ENCODE measurements around the gene COG7.

DNA sequence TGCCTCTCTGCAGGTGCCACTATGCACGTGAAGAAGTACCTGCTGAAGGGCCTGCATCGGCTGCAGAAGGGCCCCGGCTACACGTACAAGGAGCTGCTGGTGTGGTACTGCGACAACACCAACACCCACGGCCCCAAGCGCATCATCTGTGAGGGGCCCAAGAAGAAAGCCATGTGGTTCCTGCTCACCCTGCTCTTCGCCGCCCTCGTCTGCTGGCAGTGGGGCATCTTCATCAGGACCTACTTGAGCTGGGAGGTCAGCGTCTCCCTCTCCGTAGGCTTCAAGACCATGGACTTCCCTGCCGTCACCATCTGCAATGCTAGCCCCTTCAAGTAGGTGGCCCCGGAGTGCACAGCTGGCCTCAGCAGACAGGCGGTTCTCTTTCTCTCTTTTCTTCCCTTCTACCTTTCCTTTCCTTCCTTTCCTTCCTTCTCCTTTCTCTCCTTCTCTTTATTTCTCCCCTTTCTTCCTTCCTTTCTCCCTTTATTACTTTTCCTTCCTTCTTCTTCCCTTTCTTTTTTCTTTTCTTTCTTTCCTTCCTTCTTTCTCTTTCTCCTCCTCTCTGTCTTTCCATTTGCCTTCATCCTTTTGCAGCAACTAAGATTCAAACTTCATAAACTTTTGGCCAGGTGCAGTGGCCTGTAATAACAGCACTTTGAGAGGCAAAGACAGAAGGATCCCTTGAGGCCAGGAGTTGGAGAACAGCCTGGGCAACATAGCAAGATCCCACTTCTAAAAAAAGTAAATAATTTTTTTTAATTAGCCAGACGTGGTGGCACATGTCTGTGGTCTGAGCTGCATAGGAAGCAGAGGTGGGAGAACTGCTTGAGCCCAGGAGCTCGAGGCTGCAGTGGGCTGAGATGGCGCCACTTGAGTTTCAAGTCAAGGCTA, 104.2 kb downstream of the COG7 start:
- TF ChIP-seq, protein P1, sequence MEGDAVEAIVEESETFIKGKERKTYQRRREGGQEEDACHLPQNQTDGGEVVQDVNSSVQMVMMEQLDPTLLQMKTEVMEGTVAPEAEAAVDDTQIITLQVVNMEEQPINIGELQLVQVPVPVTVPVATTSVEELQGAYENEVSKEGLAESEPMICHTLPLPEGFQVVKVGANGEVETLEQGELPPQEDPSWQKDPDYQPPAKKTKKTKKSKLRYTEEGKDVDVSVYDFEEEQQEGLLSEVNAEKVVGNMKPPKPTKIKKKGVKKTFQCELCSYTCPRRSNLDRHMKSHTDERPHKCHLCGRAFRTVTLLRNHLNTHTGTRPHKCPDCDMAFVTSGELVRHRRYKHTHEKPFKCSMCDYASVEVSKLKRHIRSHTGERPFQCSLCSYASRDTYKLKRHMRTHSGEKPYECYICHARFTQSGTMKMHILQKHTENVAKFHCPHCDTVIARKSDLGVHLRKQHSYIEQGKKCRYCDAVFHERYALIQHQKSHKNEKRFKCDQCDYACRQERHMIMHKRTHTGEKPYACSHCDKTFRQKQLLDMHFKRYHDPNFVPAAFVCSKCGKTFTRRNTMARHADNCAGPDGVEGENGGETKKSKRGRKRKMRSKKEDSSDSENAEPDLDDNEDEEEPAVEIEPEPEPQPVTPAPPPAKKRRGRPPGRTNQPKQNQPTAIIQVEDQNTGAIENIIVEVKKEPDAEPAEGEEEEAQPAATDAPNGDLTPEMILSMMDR (conservative IDR thresholded peaks at IDR 0.05) = no peak
- TF ChIP-seq EZH2 (IDR thresholded peaks at IDR 0.05; ENCODE audit: low read depth) = no peak
